Measurements from ENCODE around the gene ABLIM1.

Gene ABLIM1

GRCh38 chr10:114499630-114500190 lies 158.4 kb downstream of the ABLIM1 start:
- Histone ChIP-seq H3K4me3 (no peak overlapping the region), H3K4me1 (no peaks in the 10 kb centered on the region), H3K27me3 (no peaks in the 10 kb centered on the region), H3K27ac (no peak overlapping the region), H3K36me3 (no peaks in the 10 kb centered on the region), H3K9me3 (no peaks in the 10 kb centered on the region)
- DNase-seq: no peak
- intact Hi-C loops (cut with DNase I; ENCODE audit: low total_unique reads): loop anchor here (10.0 kb wide), 1 partner anchor 1425 kb away; no protein-coding TSS in a partner anchor
- TF ChIP-seq CTCF (IDR thresholded peaks at IDR 0.05): no peak

GRCh38 chr10:114499116-114499515 lies 159.0 kb downstream of the ABLIM1 start:
- Histone ChIP-seq H3K27me3 (no peaks in the 10 kb centered on the region), H3K4me1 (no peaks in the 10 kb centered on the region), H3K27ac (no peak overlapping the region), H3K4me3 (no peak overlapping the region), H3K36me3 (no peaks in the 10 kb centered on the region), H3K9me3 (no peaks in the 10 kb centered on the region)
- intact Hi-C loops (cut with DNase I; ENCODE audit: low total_unique reads): no loop called here
- no peak for DNase-seq
- TF ChIP-seq CTCF (IDR thresholded peaks at IDR 0.05): no peak

- Histone ChIP-seq H3K27ac (no peak overlapping the region), H3K4me1 (no peaks in the 10 kb centered on the region), H3K36me3 (no peaks in the 10 kb centered on the region), H3K27me3 (no peaks in the 10 kb centered on the region), H3K9me3 (no peaks in the 10 kb centered on the region), H3K4me3 (no peak overlapping the region)
- no peak for TF ChIP-seq CTCF (IDR thresholded peaks at IDR 0.05)
- DNase-seq: no peak
- intact Hi-C loops (cut with DNase I; ENCODE audit: low total_unique reads): no loop called here
These were observed 159.5 kb downstream of the ABLIM1 start for GRCh38 chr10:114498413-114499111.

GRCh38 chr10:114495303-114495702 lies 162.8 kb downstream of the ABLIM1 start:
- H3K4me3 ChIP-seq: no peak overlapping the region
- no peak for TF ChIP-seq CTCF (IDR thresholded peaks at IDR 0.05)
- H3K4me1 ChIP-seq: peaks cover 0 to 2% (median 0%) of the 10 kb centered on the region in 4 donors
- no peaks in the 10 kb centered on the region for H3K36me3 ChIP-seq
- H3K27me3 ChIP-seq: no peaks in the 10 kb centered on the region
- intact Hi-C loops (cut with DNase I; ENCODE audit: low total_unique reads): no loop called here
- no peak for DNase-seq
- no peak overlapping the region for H3K27ac ChIP-seq
- no peaks in the 10 kb centered on the region for H3K9me3 ChIP-seq

GRCh38 chr10:114492351-114493037 lies 165.6 kb downstream of the ABLIM1 start:
- intact Hi-C loops (cut with DNase I; ENCODE audit: low total_unique reads): no loop called here
- H3K4me3 ChIP-seq: no peak overlapping the region
- peaks cover 0 to under 1% (median 0%) of the 10 kb centered on the region in 3 donors for H3K36me3 ChIP-seq
- H3K27me3 ChIP-seq: no peaks in the 10 kb centered on the region
- DNase-seq: no peak
- peaks cover 0 to 2% (median 0%) of the 10 kb centered on the region in 4 donors for H3K4me1 ChIP-seq
- no peaks in the 10 kb centered on the region for H3K9me3 ChIP-seq
- no peak overlapping the region for H3K27ac ChIP-seq
- TF ChIP-seq CTCF (IDR thresholded peaks at IDR 0.05): no peak

Measured in tibial artery (tissue), 4 donors.